PC-3 (cell line): Measurements from ENCODE around the gene SLFN13. TPM values are rescaled to one million over a fixed set of nuclear protein-coding genes. Genes with fewer than 3 reads are reported as not detected.

Experiments used
- ATAC-seq: fragments of 200-7000 bp; cut with Tn5 transposase; 2 replicates; pipeline ENCODE4 v1.9.1; 2020; ENCODE audit warnings: mild to moderate bottlenecking, moderate library complexity
- BruUV-seq: library from RNA; stranded (reverse); fragments of 400-500 nt; replicated peaks from 2 replicates; lab custom pipeline; 2021; lab: Mats Ljungman, UMichigan
- CTCF ChIA-PET: fragments of 300-600 bp; sonication (Branson Sonifier 250); formaldehyde crosslinking; loops from one replicate; lab custom pipeline; 2022; ENCODE audit warnings: antibody characterized with exemption; lab: Charles Lee
- POLR2A ChIA-PET: fragments of 300-600 bp; sonication (Branson Sonifier 250); formaldehyde crosslinking; loops from one replicate; lab custom pipeline; 2022; ENCODE audit warnings: antibody characterized with exemption; ENCODE audit not compliant: unreplicated experiment; lab: Charles Lee
- DNase-seq: peaks from one replicate; pipeline ENCODE4 v3.0.0-alpha.2; 2015
- H2AFZ ChIP-seq: fragments of 300-600 bp; sonication (generic); 2 replicates; pipeline ENCODE4 v1.6.0; 2016; ENCODE audit warnings: antibody characterized with exemption, low read length
- H3F3A ChIP-seq: fragments of 300-600 bp; sonication (generic); one replicate; pipeline ENCODE4 v1.6.0; 2017; ENCODE audit warnings: antibody characterized with exemption, low read length, control low read depth, mild to moderate bottlenecking; ENCODE audit not compliant: unreplicated experiment
- H3K27ac ChIP-seq: fragments of 300-600 bp; sonication (generic); 2 replicates; pipeline ENCODE4 v1.5.1; 2016; ENCODE audit warnings: mild to moderate bottlenecking, low read length
- H3K27me3 ChIP-seq: fragments of 300-600 bp; sonication (generic); 2 replicates; pipeline ENCODE4 v1.6.1; 2016; ENCODE audit warnings: low read length, mixed read lengths
- H3K36me3 ChIP-seq: fragments of 300-600 bp; sonication (generic); 2 replicates; pipeline ENCODE4 v1.6.1; 2016; ENCODE audit warnings: low read depth, mixed run types, low read length, mixed read lengths
- H3K4me1 ChIP-seq: fragments of 300-600 bp; sonication (generic); 2 replicates; pipeline ENCODE4 v1.5.1; 2016; ENCODE audit warnings: low read length; ENCODE audit not compliant: insufficient read depth
- H3K4me2 ChIP-seq: fragments of 300-600 bp; sonication (generic); 2 replicates; pipeline ENCODE4 v1.6.0; 2016; ENCODE audit warnings: low read length
- H3K4me3 ChIP-seq: fragments of 300-600 bp; sonication (generic); 2 replicates; pipeline ENCODE4 v1.5.1; 2016; ENCODE audit warnings: mild to moderate bottlenecking, low read length, mixed read lengths
- H3K79me2 ChIP-seq: fragments of 300-600 bp; sonication (generic); 2 replicates; pipeline ENCODE4 v1.6.1; 2017; ENCODE audit warnings: low read length, mixed read lengths
- H3K9ac ChIP-seq: fragments of 300-600 bp; sonication (generic); 2 replicates; pipeline ENCODE4 v1.6.0; 2016; ENCODE audit warnings: mild to moderate bottlenecking, low read length
- H3K9me2 ChIP-seq: fragments of 300-600 bp; sonication (generic); replicated peaks from 2 replicates; pipeline ENCODE4 v1.6.1; 2016; ENCODE audit warnings: mixed run types, low read length, mixed read lengths
- H3K9me3 ChIP-seq: fragments of 300-600 bp; sonication (generic); 2 replicates; pipeline ENCODE4 v1.6.1; 2016; ENCODE audit warnings: low read length, mixed read lengths
- H4K20me1 ChIP-seq: fragments of 300-600 bp; sonication (generic); 2 replicates; pipeline ENCODE4 v1.6.1; 2016; ENCODE audit warnings: low read length, mixed read lengths
- CTCF ChIP-seq: fragments of 300-600 bp; sonication (generic); conservative IDR thresholded peaks from 2 replicates; pipeline ENCODE4 v1.5.1; 2017; ENCODE audit warnings: antibody characterized with exemption, low read depth, mild to moderate bottlenecking, low read length
- EZH2 ChIP-seq: fragments of 300-600 bp; sonication (generic); IDR thresholded peaks from one replicate; pipeline ENCODE4 v1.6.1; 2017; ENCODE audit warnings: antibody characterized with exemption, mild to moderate bottlenecking, low read length; ENCODE audit not compliant: unreplicated experiment
- EZH2phosphoT487 ChIP-seq: fragments of 300-600 bp; sonication (generic); IDR thresholded peaks from 2 replicates; pipeline ENCODE4 v1.6.1; 2018; ENCODE audit warnings: mild to moderate bottlenecking, antibody characterized with exemption, low read length, borderline replicate concordance
- intact Hi-C: fragments of 100-400 bp; cut with micrococcal nuclease; formaldehyde crosslinking; loops from 2 replicates; pipeline ENCODE4 v1.9.0; 2023
- total RNA-seq: library from RNA; depleted of rRNA; stranded (reverse); fragments of >200 nt; gene quantifications from 2 replicates; pipeline ENCODE4 v1.2.3, GENCODE V29; 2014

The SLFN13 gene
- total RNA-seq, 1 experiment from 2014 or later: 8.2 TPM

GRCh38 chr17:35407531-35407930 lies 41.0 kb downstream of the SLFN13 start:
- Histone ChIP-seq H3K4me3 (no peak overlapping the region), H3K4me1 (no peaks in the 10 kb centered on the region), H3K9me2 (no peaks in the 10 kb centered on the region), H3K27ac (no peak overlapping the region), H3K9me3 (no peaks in the 10 kb centered on the region), H3K9ac (no peak overlapping the region), H3K79me2 (no peaks in the 10 kb centered on the region), H4K20me1 (no peaks in the 10 kb centered on the region), H3K27me3 (no peaks in the 10 kb centered on the region), H3K4me2 (no peak overlapping the region), H2AFZ (no peak overlapping the region), H3K36me3 (no peaks in the 10 kb centered on the region), H3F3A (no peaks in the 10 kb centered on the region)
- POLR2A ChIA-PET: no interaction called here
- BruUV-seq: no TSS peak
- DNase-seq (no peak), ATAC-seq (no peak)
- intact Hi-C loops: no loop called here
- CTCF ChIA-PET: no interaction called here
- TF ChIP-seq EZH2phosphoT487 (no peak), CTCF (no peak), EZH2 (no peak)

- intact Hi-C loops: no loop called here
- POLR2A ChIA-PET: no interaction called here
These were observed 42.0 kb downstream of the SLFN13 start for GRCh38 chr17:35406568-35406967.

More at GRCh38 chr17:35406568-35406967, 42.0 kb downstream of the SLFN13 start:
- no peak overlapping the region for H3K27ac ChIP-seq
- no peaks in the 10 kb centered on the region for H3K9me2 ChIP-seq
- no peak overlapping the region for H3K9ac ChIP-seq
- no peak for ATAC-seq
- no peaks in the 10 kb centered on the region for H3K27me3 ChIP-seq
- no peaks in the 10 kb centered on the region for H3F3A ChIP-seq
- no peak for DNase-seq
- no peaks in the 10 kb centered on the region for H3K36me3 ChIP-seq
- BruUV-seq: no TSS peak
- TF ChIP-seq CTCF (no peak), EZH2phosphoT487 (no peak), EZH2 (no peak)
- H3K79me2 ChIP-seq: no peaks in the 10 kb centered on the region
- H3K4me2 ChIP-seq: no peak overlapping the region
- CTCF ChIA-PET: no interaction called here
- H3K4me1 ChIP-seq: no peaks in the 10 kb centered on the region
- no peak overlapping the region for H3K4me3 ChIP-seq
- no peak overlapping the region for H2AFZ ChIP-seq
- H3K9me3 ChIP-seq: no peaks in the 10 kb centered on the region
- H4K20me1 ChIP-seq: no peaks in the 10 kb centered on the region
